Astrocyte of the cerebellum (primary cell): ENCODE data around the gene ASTN2.

Experiments
- DNase-seq: peaks from one replicate; pipeline ENCODE4 v3.0.0-alpha.2; 2011; ENCODE audit warnings: low read depth
- H3K4me3 ChIP-seq: 2 replicates; pipeline ENCODE4 v1.5.1; 2011; ENCODE audit warnings: mild to moderate bottlenecking, low read depth, low read length, moderate library complexity
- CTCF ChIP-seq: IDR thresholded peaks from 2 replicates; pipeline ENCODE4 v1.5.1; 2012; ENCODE audit warnings: low read length, low read depth, moderate library complexity, mild to moderate bottlenecking; ENCODE audit errors: missing control alignments
- in situ Hi-C: cut with HindIII; loops from 2 replicates; pipeline ENCODE4 v1.10.0; 2017; ENCODE audit warnings: low sequenced_read_pairs

ASTN2 gene

GRCh38 chr9:116686135-116686534 is 728.7 kb downstream of the ASTN2 start:
- H3K4me3 ChIP-seq, result no peak overlapping the region
- no peak for TF ChIP-seq CTCF
- in situ Hi-C loops, result no loop called here
- DNase-seq, result no peak

- no peak overlapping the region for H3K4me3 ChIP-seq
- no peak for DNase-seq
- in situ Hi-C loops, result no loop called here
- no peak for TF ChIP-seq CTCF
These were observed 729.7 kb downstream of the ASTN2 start for GRCh38 chr9:116685166-116685565.

- no peak for DNase-seq
- no peak for TF ChIP-seq CTCF
- H3K4me3 ChIP-seq, result no peak overlapping the region
- in situ Hi-C loops, result no loop called here
These were observed 731.3 kb downstream of the ASTN2 start for GRCh38 chr9:116683535-116683934.

- no peak overlapping the region for H3K4me3 ChIP-seq
- no peak for DNase-seq
- TF ChIP-seq CTCF, result no peak
- in situ Hi-C loops, result loop anchor here (25.0 kb wide), 1 partner anchor 1087 kb away; no protein-coding TSS in a partner anchor
These were observed 740.5 kb downstream of the ASTN2 start for GRCh38 chr9:116674210-116674980.

GRCh38 chr9:116673375-116673774 is 741.5 kb downstream of the ASTN2 start:
- TF ChIP-seq CTCF, result no peak
- no peak overlapping the region for H3K4me3 ChIP-seq

GRCh38 chr9:116671605-116672004 is 743.3 kb downstream of the ASTN2 start:
- DNase-seq, result no peak
- in situ Hi-C loops, result loop anchor here (25.0 kb wide), 1 partner anchor 1084 kb away; no protein-coding TSS in a partner anchor
- no peak overlapping the region for H3K4me3 ChIP-seq
- TF ChIP-seq CTCF, result no peak

More at GRCh38 chr9:116673375-116673774, 741.5 kb downstream of the ASTN2 start:
- in situ Hi-C loops, result loop anchor here (25.0 kb wide), 1 partner anchor 1086 kb away; no protein-coding TSS in a partner anchor
- no peak for DNase-seq
